ENCODE data around the gene KRT10. TPM values are rescaled to one million over a fixed set of nuclear protein-coding genes. Genes with fewer than 3 reads are reported as not detected.

The KRT10 gene
- total RNA-seq, 1 donor: 3.8 TPM

Other genes with a start within 250 kb of the KRT10 start
- gene SMARCE1, start 174.8 kb downstream of the KRT10 start, total RNA-seq: 46.6 TPM
- not detected for gene KRT222, start 157.4 kb downstream of the KRT10 start, total RNA-seq
- not detected for gene KRT24, start 118.9 kb downstream of the KRT10 start, total RNA-seq
- not detected for gene KRT25, start 67.3 kb downstream of the KRT10 start, total RNA-seq
- not detected for gene KRT26, start 50.4 kb downstream of the KRT10 start, total RNA-seq
- gene KRT27, start 40.1 kb downstream of the KRT10 start, total RNA-seq: not detected
- not detected for gene KRT28, start 22.7 kb downstream of the KRT10 start, total RNA-seq
- not detected for gene KRT12, start 44.6 kb upstream of the KRT10 start, total RNA-seq
- gene KRT20, start 62.6 kb upstream of the KRT10 start, total RNA-seq: not detected
- under 0.01 TPM for gene KRT23, start 115.0 kb upstream of the KRT10 start, total RNA-seq
- gene KRT39, start 144.3 kb upstream of the KRT10 start, total RNA-seq: under 0.01 TPM
- not detected for gene KRT40, start 161.7 kb upstream of the KRT10 start, total RNA-seq
- not detected for gene KRTAP3-3, start 171.6 kb upstream of the KRT10 start, total RNA-seq
- gene KRTAP3-2, start 177.3 kb upstream of the KRT10 start, total RNA-seq: not detected
- not detected for gene KRTAP3-1, start 186.5 kb upstream of the KRT10 start, total RNA-seq
- gene KRTAP1-5, start 204.6 kb upstream of the KRT10 start, total RNA-seq: not detected
- gene KRTAP1-4, start 207.6 kb upstream of the KRT10 start, total RNA-seq: not detected
- gene KRTAP1-3, start 212.3 kb upstream of the KRT10 start, total RNA-seq: not detected
- gene KRTAP1-1, start 218.8 kb upstream of the KRT10 start, total RNA-seq: not detected
- gene KRTAP2-1, start 224.7 kb upstream of the KRT10 start, total RNA-seq: not detected
- gene KRTAP2-2, start 232.6 kb upstream of the KRT10 start, total RNA-seq: not detected
- gene KRTAP2-3, start 237.5 kb upstream of the KRT10 start, total RNA-seq: not detected
- gene KRTAP2-4, start 243.3 kb upstream of the KRT10 start, total RNA-seq: not detected

Measured in hematopoietic multipotent progenitor cell (in vitro differentiated cells).